ENCODE data around the gene IFIT2. TPM values are rescaled to one million over a fixed set of nuclear protein-coding genes. Genes with fewer than 3 reads are reported as not detected.

Gene IFIT2
- total and polyA plus RNA-seq, 7 experiments from 2014 or later = 4.4 to 16.4 (median 8.4) TPM

DNA sequence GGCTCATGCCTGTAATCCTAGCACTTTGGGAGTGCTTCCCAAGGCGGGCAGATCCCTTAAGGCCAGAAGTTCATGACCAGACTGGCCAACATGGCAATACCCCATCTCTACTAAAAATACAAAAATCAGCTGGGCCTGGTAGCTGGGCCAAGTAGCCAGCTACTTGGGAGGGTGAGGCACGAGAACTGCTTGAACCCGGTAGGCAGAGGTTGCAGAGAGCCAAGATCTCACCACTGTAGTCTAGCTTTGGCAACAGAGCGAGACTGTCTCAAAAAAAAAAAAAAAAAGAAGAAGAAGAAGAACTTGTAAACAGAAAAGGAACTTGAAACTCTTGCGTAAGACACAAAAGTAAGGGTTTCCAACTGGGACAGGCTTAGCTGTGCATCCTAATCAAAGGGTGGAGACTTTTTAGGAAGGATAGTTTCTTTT, 5.6 kb upstream of the IFIT2 start:
- Mint-ChIP-seq H3K27ac (peak overlapping the region in 1 of 9 donors; percentile 67), H3K4me3 (no peak overlapping the region), H3K36me3 (peaks cover 0 to 24% (median 0%) of the 10 kb centered on the region in 5 donors), H3K27me3 (peaks cover 0 to 28% (median 0%) of the 10 kb centered on the region in 5 donors), H3K9me3 (peaks cover 0 to 13% (median 6%) of the 10 kb centered on the region in 11 donors), H3K4me1 (peaks cover 16 to 47% (median 28%) of the 10 kb centered on the region in 7 donors)
- intact Hi-C loops (cut with micrococcal nuclease) = loop anchor here in 1 of 2 donors (10.0 kb wide), 1 partner anchor 269 kb away; no protein-coding TSS in a partner anchor
- ATAC-seq (peak; percentile 43), DNase-seq (no peak)
- ChIA-PET POLR2A (no interaction called here), CTCF (interaction anchor here (2.5 kb wide), 1 partner anchor 73 kb away, joined by 11 read pairs; no protein-coding TSS in a partner anchor)
- no peaks in the 10 kb centered on the region for H3K27me3 ChIP-seq (ENCODE audit: control insufficient read depth in 2 of 2, insufficient read depth in 2 of 2, low read length in 2 of 2)
- H3K9me3 ChIP-seq (ENCODE audit: control insufficient read depth in 2 of 3, low read length in 3 of 3) = no peaks in the 10 kb centered on the region
- H3K4me1 ChIP-seq (ENCODE audit: control insufficient read depth in 2 of 2, insufficient read depth in 2 of 2, low read length in 2 of 2) = peaks cover 0 to 14% of the 10 kb centered on the region in 2 donors
- no peaks in the 10 kb centered on the region for H3K36me3 ChIP-seq (ENCODE audit: control insufficient read depth in 2 of 3, insufficient read depth in 3 of 3, low read length in 3 of 3)
- H3K4me3 ChIP-seq (ENCODE audit: low read length) = no peak overlapping the region
- no peak overlapping the region for H3K27ac ChIP-seq (ENCODE audit: low read depth, low read length)

GRCh38 chr10:89297356-89297755, 4.5 kb upstream of the IFIT2 start:
- Mint-ChIP-seq H3K4me1 (peaks cover 16 to 54% (median 34%) of the 10 kb centered on the region in 7 donors), H3K4me3 (no peak overlapping the region), H3K9me3 (peaks cover 0 to 13% (median 6%) of the 10 kb centered on the region in 11 donors), H3K27ac (no peak overlapping the region), H3K27me3 (peaks cover 0 to 26% (median 0%) of the 10 kb centered on the region in 5 donors), H3K36me3 (peaks cover 0 to 24% (median 0%) of the 10 kb centered on the region in 5 donors)
- Histone ChIP-seq H3K36me3 (ENCODE audit: control insufficient read depth in 2 of 3, insufficient read depth in 3 of 3, low read length in 3 of 3) (no peaks in the 10 kb centered on the region), H3K27ac (ENCODE audit: low read depth, low read length) (no peak overlapping the region), H3K4me3 (ENCODE audit: low read length) (no peak overlapping the region), H3K9me3 (ENCODE audit: control insufficient read depth in 2 of 3, low read length in 3 of 3) (no peaks in the 10 kb centered on the region), H3K27me3 (ENCODE audit: control insufficient read depth in 2 of 2, insufficient read depth in 2 of 2, low read length in 2 of 2) (no peaks in the 10 kb centered on the region), H3K4me1 (ENCODE audit: control insufficient read depth in 2 of 2, insufficient read depth in 2 of 2, low read length in 2 of 2) (peaks cover 0 to 15% of the 10 kb centered on the region in 2 donors)
- intact Hi-C loops (cut with micrococcal nuclease) = loop anchor here in 1 of 2 donors (10.0 kb wide), 1 partner anchor 267 kb away; no protein-coding TSS in a partner anchor
- ChIA-PET POLR2A (no interaction called here), CTCF (no interaction called here)
- DNase-seq = no peak
- no peak for ATAC-seq

- Mint-ChIP-seq H3K4me3 (no peak overlapping the region), H3K36me3 (peaks cover 0 to 24% (median 0%) of the 10 kb centered on the region in 5 donors), H3K9me3 (peaks cover 0 to 13% (median 6%) of the 10 kb centered on the region in 11 donors), H3K27ac (peak overlapping the region in 2 of 9 donors; percentile 38 to 96), H3K4me1 (peaks cover 19 to 58% (median 39%) of the 10 kb centered on the region in 7 donors), H3K27me3 (peaks cover 0 to 26% (median 0%) of the 10 kb centered on the region in 5 donors)
- no peak for DNase-seq
- H3K36me3 ChIP-seq (ENCODE audit: control insufficient read depth in 2 of 3, insufficient read depth in 3 of 3, low read length in 3 of 3) = no peaks in the 10 kb centered on the region
- H3K4me3 ChIP-seq (ENCODE audit: low read length) = no peak overlapping the region
- intact Hi-C loops (cut with micrococcal nuclease) = loop anchor here in 1 of 2 donors (10.0 kb wide), 1 partner anchor 267 kb away; no protein-coding TSS in a partner anchor
- no peaks in the 10 kb centered on the region for H3K9me3 ChIP-seq (ENCODE audit: control insufficient read depth in 2 of 3, low read length in 3 of 3)
- H3K27me3 ChIP-seq (ENCODE audit: control insufficient read depth in 2 of 2, insufficient read depth in 2 of 2, low read length in 2 of 2) = no peaks in the 10 kb centered on the region
- H3K27ac ChIP-seq (ENCODE audit: low read depth, low read length) = no peak overlapping the region
- CTCF ChIA-PET = no interaction called here
- POLR2A ChIA-PET = no interaction called here
- H3K4me1 ChIP-seq (ENCODE audit: control insufficient read depth in 2 of 2, insufficient read depth in 2 of 2, low read length in 2 of 2) = peaks cover 4 to 15% of the 10 kb centered on the region in 2 donors
- ATAC-seq = no peak
These were observed 4.1 kb upstream of the IFIT2 start for GRCh38 chr10:89297791-89298190.

- ChIA-PET CTCF (interaction anchor here (0.7 to 1.5 kb wide), 2 partner anchors 71 to 92 kb away, joined by 3 to 4 read pairs; no protein-coding TSS in a partner anchor), POLR2A (interaction anchor here (1.5 to 6.9 kb wide), 2 partner anchors 94 to 114 kb away, joined by 6 to 46 read pairs; partner anchors contain the start of genes IFIT1 and IFIT5)
- Histone ChIP-seq H3K4me3 (ENCODE audit: low read length) (no peak overlapping the region), H3K27me3 (ENCODE audit: control insufficient read depth in 2 of 2, insufficient read depth in 2 of 2, low read length in 2 of 2) (no peaks in the 10 kb centered on the region), H3K9me3 (ENCODE audit: control insufficient read depth in 2 of 3, low read length in 3 of 3) (no peaks in the 10 kb centered on the region), H3K4me1 (ENCODE audit: control insufficient read depth in 2 of 2, insufficient read depth in 2 of 2, low read length in 2 of 2) (peaks cover 15 to 25% of the 10 kb centered on the region in 2 donors), H3K36me3 (ENCODE audit: control insufficient read depth in 2 of 3, insufficient read depth in 3 of 3, low read length in 3 of 3) (no peaks in the 10 kb centered on the region), H3K27ac (ENCODE audit: low read depth, low read length) (no peak overlapping the region)
- peaks cover 28 to 61% (median 44%) of the 10 kb centered on the region in 7 donors for H3K4me1 Mint-ChIP-seq
- H3K4me3 Mint-ChIP-seq = peak overlapping the region in 1 of 10 donors; percentile 17
- DNase-seq (no peak), ATAC-seq (no peak)
- H3K9me3 Mint-ChIP-seq = peaks cover 0 to 17% (median 6%) of the 10 kb centered on the region in 11 donors
- peaks cover 3 to 24% (median 5%) of the 10 kb centered on the region in 5 donors for H3K36me3 Mint-ChIP-seq
- H3K27ac Mint-ChIP-seq = peak overlapping the region in 6 of 9 donors; percentile 30 to 98 (median 96)
- peaks cover 0 to 26% (median 0%) of the 10 kb centered on the region in 5 donors for H3K27me3 Mint-ChIP-seq
- intact Hi-C loops (cut with micrococcal nuclease) = loop anchor here in 1 of 2 donors (10.0 kb wide), 1 partner anchor 266 kb away; no protein-coding TSS in a partner anchor
These were observed 2.8 kb upstream of the IFIT2 start for GRCh38 chr10:89299031-89299430.

- H3K27ac ChIP-seq (ENCODE audit: low read depth, low read length) = peak overlapping the region; percentile 71
- Mint-ChIP-seq H3K4me3 (peak overlapping the region; percentile 83 to 99 (median 94)), H3K4me1 (peaks cover 27 to 60% (median 44%) of the 10 kb centered on the region in 7 donors), H3K27ac (peak overlapping the region; percentile 88 to 98 (median 97)), H3K27me3 (peaks cover 0 to 28% (median 0%) of the 10 kb centered on the region in 5 donors), H3K9me3 (peaks cover 2 to 32% (median 6%) of the 10 kb centered on the region in 11 donors), H3K36me3 (peaks cover 11 to 28% (median 24%) of the 10 kb centered on the region in 5 donors)
- CTCF ChIA-PET = interaction anchor here (0.9 to 2.9 kb wide), 4 partner anchors 42 to 91 kb away, joined by 3 to 13 read pairs (median 4); partner anchors contain the start of gene IFIT1
- DNase-seq (peak in 1 of 9 donors; percentile 1), ATAC-seq (peak; percentile 71)
- H3K4me3 ChIP-seq (ENCODE audit: low read length) = peak overlapping the region; percentile 76
- H3K36me3 ChIP-seq (ENCODE audit: control insufficient read depth in 2 of 3, insufficient read depth in 3 of 3, low read length in 3 of 3) = peaks cover 0 to 6% (median 0%) of the 10 kb centered on the region in 3 experiments
- POLR2A ChIA-PET = interaction anchor here (0.6 to 6.9 kb wide), 12 partner anchors 9 to 1439 kb away, joined by 3 to 46 read pairs (median 5); partner anchors contain the start of genes IFIT1, IFIT3, IFIT5 and LIPA
- intact Hi-C loops (cut with micrococcal nuclease) = loop anchor here in 1 of 2 donors (1.0 to 5.0 kb wide), 4 partner anchors 91 to 1439 kb away; partner anchors contain the start of genes IFIT1, IFIT5, KIF20B and KLLN
- peaks cover 15 to 24% of the 10 kb centered on the region in 2 donors for H3K4me1 ChIP-seq (ENCODE audit: control insufficient read depth in 2 of 2, insufficient read depth in 2 of 2, low read length in 2 of 2)
- H3K9me3 ChIP-seq (ENCODE audit: control insufficient read depth in 2 of 3, low read length in 3 of 3) = peaks cover 0 to 2% (median 0%) of the 10 kb centered on the region in 3 experiments
- no peaks in the 10 kb centered on the region for H3K27me3 ChIP-seq (ENCODE audit: control insufficient read depth in 2 of 2, insufficient read depth in 2 of 2, low read length in 2 of 2)
These were observed 614 bp upstream of the IFIT2 start for GRCh38 chr10:89301232-89301631.

DNA sequence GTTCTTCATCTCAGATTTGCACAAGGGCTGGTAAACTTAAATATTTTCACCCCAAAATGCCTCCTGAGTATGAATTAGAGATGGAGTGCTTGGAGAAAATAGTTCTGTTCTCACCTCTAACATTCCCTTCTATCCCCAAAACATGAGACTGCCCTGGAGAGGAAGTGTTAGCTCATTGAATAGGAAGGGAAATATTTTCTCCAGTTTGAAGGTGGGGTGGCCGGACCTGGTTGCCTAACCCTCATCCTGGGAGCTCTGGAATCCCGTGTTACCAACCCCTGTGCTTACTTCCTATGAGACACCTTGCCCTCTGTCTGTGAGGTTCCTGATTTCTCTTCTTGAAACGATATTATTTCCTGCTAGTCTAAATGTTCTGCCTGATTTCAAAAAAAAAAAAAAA, 779 bp downstream of the IFIT2 start:
- intact Hi-C loops (cut with micrococcal nuclease) = loop anchor here (1.0 to 5.0 kb wide), 7 partner anchors 26 to 1440 kb away; partner anchors contain the start of genes IFIT1 (in 1 of the 2), IFIT5 (in 1 of the 2), KLLN (in 1 of the 2) and PTEN (in 1 of the 2)
- CTCF ChIA-PET = interaction anchor here (1.1 to 2.9 kb wide), 2 partner anchors 10 to 67 kb away, joined by 3 to 13 read pairs; no protein-coding TSS in a partner anchor
- peak in 1 of 9 donors; percentile 1 for DNase-seq

More for the DNA sequence above, 779 bp downstream of the IFIT2 start:
- POLR2A ChIA-PET = interaction anchor here (0.8 to 6.9 kb wide), 8 partner anchors 14 to 1440 kb away, joined by 3 to 46 read pairs (median 12); partner anchors contain the start of genes IFIT1, IFIT3, IFIT5 and LIPA
- ATAC-seq = no peak
- Histone ChIP-seq H3K4me3 (ENCODE audit: low read length) (peak overlapping the region; percentile 76), H3K4me1 (ENCODE audit: control insufficient read depth in 2 of 2, insufficient read depth in 2 of 2, low read length in 2 of 2) (peaks cover 15 to 24% of the 10 kb centered on the region in 2 donors), H3K27me3 (ENCODE audit: control insufficient read depth in 2 of 2, insufficient read depth in 2 of 2, low read length in 2 of 2) (no peaks in the 10 kb centered on the region), H3K9me3 (ENCODE audit: control insufficient read depth in 2 of 3, low read length in 3 of 3) (peaks cover 0 to 5% (median 5%) of the 10 kb centered on the region in 3 experiments), H3K36me3 (ENCODE audit: control insufficient read depth in 2 of 3, insufficient read depth in 3 of 3, low read length in 3 of 3) (peaks cover 0 to 20% (median 0%) of the 10 kb centered on the region in 3 experiments), H3K27ac (ENCODE audit: low read depth, low read length) (peak overlapping the region; percentile 71)
- Mint-ChIP-seq H3K27me3 (peaks cover 0 to 24% (median 0%) of the 10 kb centered on the region in 5 donors), H3K4me3 (peak overlapping the region; percentile 83 to 99 (median 94)), H3K9me3 (peaks cover 2 to 46% (median 9%) of the 10 kb centered on the region in 11 donors), H3K27ac (peak overlapping the region; percentile 88 to 98 (median 97)), H3K4me1 (peaks cover 24 to 61% (median 44%) of the 10 kb centered on the region in 7 donors), H3K36me3 (peaks cover 23 to 40% (median 38%) of the 10 kb centered on the region in 5 donors)
